NCI-H146 treated with DMSO at 0.1 percent for 48 hours (cell line): ENCODE data around the gene RAB9A.
"Not testable (repeated sequence)": the region's sequence is repeated elsewhere in the genome, so short reads cannot be mapped to it uniquely, and the experiment has no call there.

Source experiments
- DNase-seq: peaks from one replicate; lab custom pipeline; 2025; ENCODE audit not compliant: unreplicated experiment; lab: John Stamatoyannopoulos, UW

RAB9A gene

DNA sequence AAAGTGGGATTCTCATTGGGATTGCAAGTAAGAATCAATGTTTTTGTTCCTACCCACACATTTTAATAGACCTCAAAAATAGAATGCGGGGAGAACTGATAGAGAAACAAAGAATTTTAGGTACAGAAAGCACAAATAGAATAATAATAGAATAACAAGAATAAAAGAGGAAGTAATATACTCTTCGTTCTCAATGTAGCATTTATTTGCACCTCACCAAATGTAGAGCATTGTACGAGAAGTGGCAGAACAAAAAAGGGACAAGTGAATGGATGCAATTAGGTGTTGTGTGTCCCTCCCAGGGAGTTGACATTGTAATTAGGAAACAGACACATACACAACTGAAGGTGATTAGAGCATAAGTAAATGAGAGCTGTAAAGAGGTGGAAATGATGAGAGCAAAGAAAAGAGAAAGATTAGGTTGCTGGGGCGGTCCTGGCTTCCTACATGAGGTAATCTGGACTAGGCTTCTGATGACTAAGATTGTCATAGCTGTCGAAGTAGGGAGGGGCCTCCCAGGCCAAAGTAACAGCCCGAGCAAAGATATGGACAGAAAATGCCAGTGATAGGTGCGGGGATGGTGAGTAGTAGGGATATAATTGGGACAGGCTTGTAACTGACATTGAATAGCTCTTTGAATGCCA is 10.4 kb downstream of the RAB9A start:
- no peak for DNase-seq

DNA sequence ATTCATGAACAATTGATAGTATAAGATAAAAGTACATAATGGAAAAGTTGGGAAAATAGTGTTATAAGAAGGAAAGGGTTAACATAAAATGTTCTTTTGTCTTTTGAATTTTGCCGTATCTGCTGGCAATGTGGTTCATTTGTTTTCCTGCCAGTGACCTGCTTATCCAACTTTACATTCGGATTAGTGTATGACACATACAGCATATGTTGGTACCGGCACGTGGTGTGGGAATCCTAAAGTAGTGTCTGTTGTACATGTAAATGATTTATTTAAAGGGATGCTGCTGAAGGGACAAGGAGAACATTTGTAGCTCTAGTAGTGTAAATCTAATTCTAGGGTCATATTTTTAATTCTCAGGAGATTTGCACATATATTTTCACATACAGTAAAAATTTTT is 11.5 kb downstream of the RAB9A start:
- DNase-seq = no peak

DNA sequence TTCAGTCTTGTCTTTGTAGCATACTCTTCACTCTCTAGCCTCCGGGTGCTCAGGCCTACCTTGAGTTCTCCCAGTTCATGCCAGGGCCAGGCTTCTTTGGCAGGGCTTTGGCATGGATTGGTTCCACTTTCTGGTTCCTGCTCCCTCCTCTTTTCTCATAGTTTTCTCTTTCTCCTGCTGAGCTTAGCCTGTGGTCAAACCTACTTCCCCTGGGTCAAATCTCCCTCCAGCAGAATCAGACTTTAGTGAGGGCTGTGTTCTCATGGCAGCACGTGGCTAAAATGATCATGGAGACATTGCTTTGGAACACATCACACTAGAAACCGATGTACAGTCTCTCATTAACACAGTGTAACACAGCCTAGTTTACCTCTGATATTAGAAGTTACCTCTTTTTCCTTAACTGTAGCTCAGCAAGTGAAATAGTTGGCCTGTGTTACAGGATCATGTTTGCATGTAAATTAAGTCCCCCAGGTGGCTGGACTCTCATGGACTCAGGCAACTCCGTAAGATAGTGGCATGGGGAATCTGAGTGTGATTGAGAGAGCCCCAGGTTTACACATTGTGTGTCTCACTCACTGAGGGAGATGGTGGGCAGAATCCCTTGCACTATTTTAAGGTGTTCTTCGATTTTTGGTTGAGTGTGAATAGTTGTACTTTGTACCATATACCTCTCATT is 13.3 kb downstream of the RAB9A start:
- no peak for DNase-seq

DNA sequence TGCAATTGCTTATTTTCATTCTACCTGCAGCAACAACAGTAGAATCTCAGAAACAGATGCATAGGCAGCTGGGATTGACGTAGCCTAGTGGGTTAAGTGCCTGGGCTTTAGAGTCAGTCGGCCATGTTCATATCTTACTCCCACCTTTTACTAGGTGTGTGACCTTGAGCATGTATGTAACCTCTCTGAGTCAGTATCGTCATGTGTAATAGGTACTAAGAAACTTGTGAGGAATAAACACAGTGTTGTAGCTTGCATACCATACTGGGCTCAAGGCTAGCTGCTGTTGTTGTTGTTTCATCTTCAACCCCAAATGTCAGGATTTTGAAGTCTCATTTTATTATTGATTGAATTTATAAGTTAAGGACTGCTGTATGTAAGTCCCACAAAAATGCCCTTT is 14.2 kb downstream of the RAB9A start:
- no peak for DNase-seq

DNA sequence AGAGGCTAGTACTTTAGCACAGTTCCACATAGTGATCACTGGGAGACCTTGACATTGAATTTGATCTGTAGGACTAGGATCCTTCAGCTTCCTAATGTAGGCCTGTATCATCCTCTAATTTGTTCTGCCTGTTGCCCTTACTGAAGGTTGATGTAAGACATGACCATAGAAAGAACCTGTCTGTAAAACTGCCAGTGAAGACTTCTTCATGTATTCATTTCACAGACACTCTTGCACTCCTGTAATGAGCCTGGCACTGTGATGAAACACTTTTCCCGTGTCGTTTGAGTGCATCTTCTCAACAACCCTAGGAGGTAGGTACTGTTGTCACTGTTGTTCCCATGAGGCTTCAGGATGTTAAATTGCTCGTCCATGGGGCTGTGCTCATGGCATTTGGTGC is 14.7 kb downstream of the RAB9A start:
- DNase-seq = no peak

DNA sequence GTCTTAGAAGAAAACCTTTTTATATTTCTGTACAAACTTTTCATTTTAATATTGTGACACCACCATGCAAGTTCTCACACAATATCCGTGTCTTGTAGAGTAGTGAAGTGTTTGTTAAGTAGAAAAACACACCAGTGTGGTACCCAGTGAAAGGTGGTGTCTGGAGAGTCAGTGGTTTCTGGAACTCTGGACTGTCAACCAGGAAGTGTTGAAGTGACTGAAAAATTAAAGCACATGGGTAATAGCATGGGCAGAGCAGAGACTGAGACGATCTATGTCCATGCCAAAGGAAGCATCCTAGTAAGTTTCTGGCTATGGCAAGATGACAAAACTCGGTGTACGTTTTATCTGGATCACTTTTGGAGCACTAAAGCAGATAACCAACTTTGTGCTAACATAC is 22.2 kb downstream of the RAB9A start:
- no peak for DNase-seq

DNA sequence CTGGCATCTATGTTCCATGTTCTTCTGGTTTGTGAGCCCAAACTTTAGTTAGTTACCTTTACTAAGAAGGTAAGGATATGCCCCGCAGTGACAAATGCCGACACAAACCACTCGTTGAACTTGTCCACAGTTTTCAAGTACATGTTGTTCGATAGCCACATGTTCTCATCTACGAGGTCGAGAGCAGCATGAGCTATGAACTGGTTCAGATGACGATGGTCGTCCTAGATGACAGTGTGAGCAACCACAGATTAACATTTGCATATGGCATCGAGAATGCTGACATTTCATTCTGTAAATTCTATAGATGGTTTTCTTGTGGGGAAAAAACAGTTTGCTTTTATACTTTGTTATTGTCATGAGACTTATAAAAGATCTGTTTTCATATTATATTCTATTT is 27.5 kb downstream of the RAB9A start:
- DNase-seq = no peak

DNA sequence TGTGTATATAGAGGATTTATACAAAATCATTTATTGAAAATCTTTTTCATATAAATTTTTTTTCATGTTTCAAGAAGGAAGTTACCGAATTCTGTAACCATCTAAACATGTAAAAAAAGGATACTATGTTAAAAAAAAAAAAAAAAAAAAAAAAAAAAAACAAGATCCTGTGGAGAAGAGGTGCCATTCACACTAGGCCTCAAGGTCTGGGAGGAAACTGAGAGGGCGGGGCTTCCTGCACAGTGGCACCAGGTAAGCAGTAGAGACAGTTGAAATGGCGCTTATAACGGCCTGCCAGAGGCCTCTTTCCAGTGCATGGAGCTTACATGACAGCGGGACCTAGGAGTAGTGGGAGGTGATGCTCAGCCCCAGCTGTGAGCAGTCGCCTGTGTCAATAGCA is 28.0 kb downstream of the RAB9A start:
- no peak for DNase-seq

DNA sequence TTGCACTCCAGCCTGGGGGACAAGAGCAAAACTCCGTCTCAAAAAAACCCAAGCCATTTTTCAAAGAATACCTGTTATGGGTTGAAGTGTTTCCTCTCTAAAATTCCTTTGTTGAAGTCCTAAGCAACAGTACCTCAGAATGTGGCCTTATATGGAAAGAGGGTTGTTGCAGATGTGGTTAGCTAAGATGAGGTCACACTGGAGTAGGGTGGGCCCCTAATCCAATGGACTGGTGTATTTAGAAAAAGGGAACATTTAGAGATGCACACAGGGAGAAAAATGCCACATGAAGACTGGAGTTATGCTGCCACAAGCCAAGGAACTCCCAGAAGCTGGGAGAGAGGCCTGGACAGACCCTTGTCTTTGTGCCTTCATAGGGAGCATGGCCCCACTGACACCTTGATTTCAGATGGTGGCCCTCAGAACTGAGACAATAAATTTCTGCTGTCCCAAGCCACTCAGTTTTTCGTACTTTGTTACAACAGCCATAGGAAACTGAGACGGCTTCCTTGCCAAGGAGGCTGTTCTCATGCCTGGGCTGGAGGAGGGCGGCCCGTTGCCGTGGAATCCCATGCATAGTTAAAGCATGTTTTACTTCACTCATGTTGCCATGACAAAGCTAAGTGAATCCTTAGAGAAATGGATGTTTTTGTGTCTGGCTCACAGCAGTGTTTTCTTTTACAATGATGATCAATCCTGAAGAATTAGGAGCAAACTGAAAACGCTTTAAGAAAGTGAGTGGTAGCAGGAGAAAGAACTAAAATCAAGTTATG is 29.0 kb downstream of the RAB9A start:
- DNase-seq = no peak

DNA sequence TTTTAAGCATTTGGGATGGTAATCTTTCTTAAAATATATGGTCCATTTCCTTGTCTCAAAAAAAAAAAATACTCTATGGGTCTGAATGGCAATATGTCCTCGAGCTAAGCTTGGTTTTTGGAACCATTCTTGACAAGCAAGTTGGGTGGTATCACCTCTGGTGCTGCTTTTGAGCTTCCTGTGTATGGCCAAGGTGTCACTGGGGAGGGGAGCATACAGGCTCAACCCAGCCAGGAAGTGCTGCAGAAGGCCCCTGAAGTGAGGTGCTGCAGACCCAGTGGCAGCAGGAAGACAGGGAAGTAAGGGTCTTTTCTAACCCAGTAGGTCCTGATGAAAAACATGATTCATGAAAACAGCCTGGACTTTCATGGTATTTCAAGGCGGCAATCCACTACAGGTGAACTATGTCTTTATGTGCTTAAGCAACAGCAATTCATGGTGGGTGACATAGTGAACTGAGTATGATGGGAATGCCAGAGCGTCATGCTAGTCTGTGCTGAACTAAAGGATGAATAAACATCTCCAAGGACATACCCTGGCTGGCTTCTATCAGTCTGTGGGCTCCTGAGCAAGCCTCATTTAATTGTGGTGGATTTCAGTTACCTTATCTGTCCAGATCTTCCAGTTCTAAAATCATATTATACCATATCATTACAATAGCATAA is 30.4 kb downstream of the RAB9A start:
- no peak for DNase-seq

DNA sequence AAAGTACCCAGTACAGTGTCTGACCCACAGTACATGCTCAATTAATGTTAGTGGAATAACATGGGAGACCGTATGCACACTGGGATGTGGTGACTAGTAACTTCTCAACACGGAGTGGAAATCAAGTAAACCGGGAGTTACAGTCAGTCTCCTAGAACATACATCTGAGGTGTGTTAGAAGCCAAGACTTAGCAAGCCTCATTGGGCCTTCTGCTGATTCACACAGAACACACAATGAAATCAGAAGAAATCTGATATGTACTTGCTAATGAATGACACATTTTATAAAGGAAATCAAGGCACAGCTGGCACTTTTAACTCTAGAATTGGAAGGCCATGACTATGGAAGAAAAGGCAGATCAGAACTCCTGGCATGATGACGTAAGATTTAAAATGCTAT is 32.4 kb downstream of the RAB9A start:
- no peak for DNase-seq

DNA sequence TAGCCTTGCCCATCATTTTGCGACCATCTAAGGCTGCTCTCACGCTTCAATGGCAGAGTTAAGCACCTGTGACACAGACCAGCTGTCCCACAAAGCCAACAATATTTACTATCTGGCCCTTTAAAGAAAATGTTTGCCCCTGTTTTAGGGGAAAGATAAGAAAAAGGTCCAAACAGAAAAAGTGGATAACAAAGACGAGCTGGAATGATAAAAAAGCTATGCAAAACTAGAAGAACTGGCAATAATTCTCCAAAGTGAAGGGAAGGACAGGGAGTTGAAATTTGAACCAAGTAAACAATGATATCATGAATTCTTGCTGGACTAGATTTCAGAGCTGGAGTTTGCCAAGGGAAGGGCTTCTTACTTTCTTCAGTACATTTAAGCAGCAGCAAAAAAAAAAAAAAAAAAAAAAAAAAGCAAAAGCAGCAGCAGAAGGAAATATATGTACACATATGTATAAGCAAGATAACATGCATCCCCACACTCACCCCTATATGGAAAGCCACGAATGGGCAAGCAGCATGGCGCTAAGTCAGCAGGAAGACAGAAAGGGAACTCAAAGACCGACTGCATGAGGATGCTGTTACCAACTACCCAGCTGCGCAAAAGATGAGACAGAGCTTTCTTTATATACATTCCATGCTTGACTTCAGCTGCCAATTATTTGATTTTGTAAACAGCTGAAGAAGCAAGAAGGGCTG is 33.0 kb downstream of the RAB9A start:
- no peak for DNase-seq

DNA sequence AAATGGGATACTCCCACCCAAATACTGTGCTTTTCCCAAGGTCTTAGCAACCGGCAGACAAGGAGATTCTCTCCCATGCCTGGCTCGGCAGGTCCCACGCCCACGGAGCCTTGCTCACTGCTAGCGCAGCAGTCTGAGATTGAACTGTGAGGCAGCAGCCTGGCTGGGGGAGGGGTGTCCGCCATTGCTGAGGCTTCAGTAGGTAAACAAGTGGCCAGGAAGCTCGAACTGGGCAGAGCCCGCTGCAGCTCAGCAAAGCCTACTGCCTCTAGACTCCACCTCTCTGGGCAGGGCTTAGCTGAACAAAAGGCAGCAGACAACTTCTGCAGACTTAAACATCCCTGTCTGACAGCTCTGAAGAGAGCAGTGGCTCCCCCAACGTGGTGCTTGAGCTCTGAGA is 36.0 kb downstream of the RAB9A start:
- DNase-seq = not testable (repeated sequence)

DNA sequence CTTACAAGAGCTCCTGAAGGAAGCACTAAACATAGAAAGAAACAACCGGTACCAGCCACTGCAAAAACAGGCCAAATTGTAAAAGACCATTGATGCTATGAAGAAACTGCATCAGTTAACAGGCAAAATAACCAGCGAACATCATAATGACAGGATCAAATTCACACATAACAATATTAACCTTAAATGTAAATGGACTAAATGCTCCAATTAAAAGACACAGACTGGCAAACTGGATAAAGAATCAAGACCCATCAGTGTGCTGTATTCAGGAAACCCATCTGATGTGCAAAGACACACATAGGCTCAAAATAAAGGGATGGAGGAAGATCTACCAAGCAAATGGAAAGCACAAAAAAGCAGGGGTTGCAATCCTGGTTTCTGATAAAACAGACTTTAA is 37.7 kb downstream of the RAB9A start:
- not testable (repeated sequence) for DNase-seq

DNA sequence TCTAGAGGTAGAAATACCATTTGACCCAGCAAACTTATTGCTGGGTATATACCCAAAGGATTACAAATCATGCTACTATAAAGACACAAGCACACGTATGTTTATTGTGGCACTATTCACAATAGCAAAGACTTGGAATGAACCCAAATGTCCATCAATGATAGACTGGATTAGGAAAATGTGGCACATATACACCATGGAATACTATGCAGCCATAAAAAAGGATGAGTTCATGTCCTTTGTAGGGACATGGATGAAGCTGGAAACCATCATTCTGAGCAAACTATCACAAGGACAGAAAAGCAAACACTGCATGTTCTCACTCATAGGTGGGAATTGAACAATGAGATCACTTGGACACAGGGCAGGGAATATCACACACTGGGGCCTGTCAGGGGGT is 41.6 kb downstream of the RAB9A start:
- not testable (repeated sequence) for DNase-seq

DNA sequence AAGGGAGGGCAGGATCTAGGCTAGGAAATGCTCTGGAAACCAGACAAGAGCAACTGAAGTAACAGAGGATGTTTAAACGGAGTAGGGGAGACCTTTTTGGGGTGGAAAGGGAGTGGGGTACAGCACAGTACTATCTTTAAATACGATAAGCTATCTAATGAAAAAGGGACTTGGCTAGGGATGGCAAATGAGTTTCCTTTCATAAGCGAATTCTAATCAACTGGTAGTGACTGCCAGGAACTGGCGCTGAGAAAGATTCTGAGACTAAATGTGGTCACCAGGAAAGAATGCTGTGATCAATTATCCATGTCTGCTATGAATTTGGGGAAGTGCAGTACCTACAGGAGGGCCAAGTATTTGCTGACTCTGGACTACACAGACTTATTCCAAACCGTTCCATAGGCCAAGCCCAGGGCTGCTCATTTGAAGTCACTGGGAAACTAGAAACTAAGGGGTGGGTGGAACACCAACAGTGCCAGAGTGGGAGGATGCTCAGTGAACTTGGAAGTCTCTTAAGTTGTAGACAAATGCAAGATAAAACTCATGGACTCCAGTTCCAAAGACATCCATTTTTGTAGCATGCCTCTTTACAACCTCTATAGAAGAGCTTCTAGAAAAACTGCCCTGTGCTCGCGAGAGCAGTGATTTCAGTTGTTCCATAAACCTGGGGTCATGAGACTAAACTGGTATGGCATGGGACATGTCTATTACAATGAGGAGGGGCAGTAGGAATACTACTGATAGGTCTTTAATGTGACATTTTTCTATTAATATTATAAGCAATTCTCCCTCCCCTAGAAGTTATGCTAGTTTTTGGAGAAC is 43.5 kb downstream of the RAB9A start:
- DNase-seq = no peak

DNA sequence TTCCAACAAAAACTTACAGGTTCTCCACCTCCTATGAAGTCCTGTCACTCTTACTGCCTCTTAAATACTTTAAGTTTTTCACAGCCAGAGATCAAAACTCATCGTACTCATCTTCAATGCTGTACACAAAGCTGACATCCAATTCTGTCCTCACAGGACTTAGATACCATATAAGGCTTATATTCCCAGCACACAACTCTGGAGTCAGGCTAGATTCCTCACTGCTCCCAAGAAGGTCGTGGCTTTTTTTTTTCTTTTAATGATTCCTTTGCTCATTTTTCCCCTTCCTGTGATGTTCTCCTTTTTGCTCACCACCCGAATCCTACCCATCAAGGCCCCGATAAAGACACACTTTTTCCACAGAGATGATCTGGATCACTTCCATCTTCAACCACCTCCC is 44.6 kb downstream of the RAB9A start:
- no peak for DNase-seq

DNA sequence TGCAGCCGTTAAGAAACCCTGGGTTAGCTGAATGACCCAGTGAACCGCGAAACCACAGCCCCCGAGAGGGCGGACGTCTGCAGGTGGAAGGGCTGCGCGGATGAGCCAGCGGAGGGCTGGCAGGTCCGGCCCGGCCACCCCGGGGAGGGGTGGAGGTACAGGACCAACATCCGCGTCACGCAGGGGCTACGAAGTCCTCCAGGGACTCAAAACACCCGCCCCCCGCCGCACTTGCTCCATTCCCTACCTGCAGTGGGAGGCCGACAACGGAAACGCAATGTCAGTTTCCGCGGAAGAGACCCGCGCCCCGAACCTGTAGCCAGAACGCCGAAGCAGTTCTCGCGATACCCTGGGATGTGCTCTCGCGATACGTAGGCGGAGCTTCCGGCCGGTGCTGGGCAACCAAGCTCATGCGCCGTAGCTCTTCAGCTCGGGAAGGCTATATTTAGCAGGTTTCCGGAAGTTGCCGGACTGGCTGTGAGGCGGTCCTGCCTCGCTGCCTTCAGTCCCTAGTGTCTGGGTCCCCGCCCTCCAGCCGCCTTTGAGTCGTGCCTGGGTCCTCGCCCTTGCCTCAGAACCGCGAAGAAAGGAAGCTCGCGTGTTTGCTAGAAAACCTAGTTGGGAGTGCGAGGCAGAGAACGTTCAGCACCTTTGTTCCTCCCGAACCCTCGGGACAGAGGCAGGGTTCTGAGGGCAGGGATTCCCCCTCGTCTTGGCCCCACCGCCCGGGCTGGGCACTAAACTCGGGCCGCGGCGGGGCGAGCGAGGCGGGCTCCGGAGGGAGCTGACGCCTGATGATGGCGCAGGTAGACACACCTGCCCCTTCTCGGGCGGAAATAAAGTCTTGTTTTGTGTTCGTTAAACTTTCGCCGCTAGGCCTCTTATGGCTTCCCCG is 45.6 kb downstream of the RAB9A start, which contains the start of the genes OFD1 and TRAPPC2:
Gene OFD1 (plus strand): TSS at position 471 of the 895 bp plus-strand sequence. CDS start 324 bp downstream, at position 795.
Gene TRAPPC2 (minus strand): TSS at position 343 of the 895 bp plus-strand sequence. CDS start 14,657 bp downstream, outside the sequence.
- peak; percentile 84 for DNase-seq

DNA sequence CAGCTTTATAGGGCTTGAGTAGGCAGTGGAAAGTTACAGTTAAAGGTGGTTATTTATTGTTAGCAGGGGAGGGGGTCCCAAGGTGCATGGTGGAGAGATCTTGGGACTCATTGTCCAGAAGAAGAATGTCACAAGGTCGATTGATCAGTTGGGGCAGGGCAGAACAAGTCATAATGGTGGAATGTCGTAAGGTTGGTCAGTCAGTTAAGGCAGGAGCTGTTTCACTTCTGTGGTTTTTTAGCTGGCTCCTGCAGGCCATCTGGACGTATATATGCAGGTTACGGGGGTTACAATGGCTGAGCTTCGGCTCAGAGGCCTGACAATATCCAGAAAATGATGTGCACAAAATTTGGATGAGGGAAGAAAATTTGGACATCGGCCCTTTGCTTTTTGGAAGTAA is 52.8 kb downstream of the RAB9A start:
- DNase-seq = no peak
